Colonic mucosa (tissue), 4 donors: ENCODE measurements around the gene GBP2. TPM values are rescaled to one million over a fixed set of nuclear protein-coding genes. Genes with fewer than 3 reads are reported as not detected.
A peak's percentile ranks its signal among the peaks of the same experiment; 100 is the strongest.

ENCODE experiments used
- DNase-seq: peaks from one replicate; pipeline ENCODE4 v3.0.0-alpha.2; 2020
- H3K27ac ChIP-seq: fragments of 200-600 bp; one replicate; pipeline ENCODE4 v1.8.0; 2021
- H3K27me3 ChIP-seq: fragments of 200-600 bp; one replicate; pipeline ENCODE4 v1.8.0; 2021
- H3K36me3 ChIP-seq: fragments of 200-600 bp; one replicate; pipeline ENCODE4 v1.8.0; 2021
- H3K4me1 ChIP-seq: fragments of 200-600 bp; one replicate; pipeline ENCODE4 v1.8.0; 2021; ENCODE audit warnings: mild to moderate bottlenecking
- H3K4me3 ChIP-seq: fragments of 200-600 bp; one replicate; pipeline ENCODE4 v1.8.0; 2021
- H3K9ac ChIP-seq, 2 donors: one replicate each; pipeline ENCODE4 v1.7.0; 2013; ENCODE audit warnings: control low read depth in 2 of 2, low read depth in 2 of 2, low read length in 2 of 2
- H3K9me3 ChIP-seq: fragments of 200-600 bp; one replicate; pipeline ENCODE4 v1.8.0; 2021
- CTCF ChIP-seq: fragments of 200-600 bp; IDR thresholded peaks from one replicate; pipeline ENCODE4 v1.8.0; 2022; ENCODE audit warnings: antibody characterized with exemption, mild to moderate bottlenecking
- intact Hi-C: fragments of 100-400 bp; cut with DNase I; formaldehyde crosslinking; loops from one replicate; pipeline ENCODE4 v1.14.1; 2022
- total RNA-seq, 2 donors: library from RNA; stranded (reverse); fragmentation: NEBNext Ultra II Directional in 1 of 2; extraction: Animal tissue kit (Norgen Biotek cat#: 25700) in 1 of 2; gene quantifications; one replicate each; pipeline ENCODE4 v1.2.1, GENCODE V29; 2021
- donor health status: healthy.
- donor health status: DM: no; HTN: no; CAD: no.
- donor health status: DM: no; HTN: no; CAD: no.

The GBP2 gene
- total RNA-seq: 10 to 100 TPM; 20.1 to 81.0 TPM

- TF ChIP-seq CTCF: no peak
- Histone ChIP-seq H3K36me3 (no peaks in the 10 kb centered on the region), H3K9me3 (no peaks in the 10 kb centered on the region), H3K9ac (peak within 1 kb of the TSS; percentile 48 to 91), H3K4me1 (peaks cover 3% of the 10 kb centered on the region), H3K4me3 (peak within 1 kb of the TSS; percentile 46), H3K27ac (peak within 1 kb of the TSS; percentile 90), H3K27me3 (no peaks in the 10 kb centered on the region)
- intact Hi-C loops: no loop called here
- peak; percentile 34 for DNase-seq
Measured at GRCh38 chr1:89125913-89126580, at the start of gene GBP2. GBP2 (minus strand) TSS chr1:89126114; CDS start chr1:89121966, 4,148 bp downstream.

- Histone ChIP-seq H3K9me3 (no peaks in the 10 kb centered on the region), H3K27me3 (no peaks in the 10 kb centered on the region), H3K4me3 (no peak overlapping the region), H3K9ac (no peak overlapping the region), H3K27ac (no peak overlapping the region), H3K36me3 (no peaks in the 10 kb centered on the region), H3K4me1 (no peaks in the 10 kb centered on the region)
- no peak for TF ChIP-seq CTCF
- DNase-seq: no peak
- intact Hi-C loops: no loop called here
Measured at GRCh38 chr1:89174491-89174890, 48.6 kb upstream of the GBP2 start.

GRCh38 chr1:89172468-89173143 is 46.7 kb upstream of the GBP2 start:
- H3K36me3 ChIP-seq: no peaks in the 10 kb centered on the region
- no peak overlapping the region for H3K4me3 ChIP-seq
- DNase-seq: no peak
- no peaks in the 10 kb centered on the region for H3K9me3 ChIP-seq
- TF ChIP-seq CTCF: no peak
- H3K4me1 ChIP-seq: no peaks in the 10 kb centered on the region
- no peaks in the 10 kb centered on the region for H3K27me3 ChIP-seq
- H3K9ac ChIP-seq: no peak overlapping the region
- intact Hi-C loops: no loop called here
- no peak overlapping the region for H3K27ac ChIP-seq

- intact Hi-C loops: no loop called here
- H3K9ac ChIP-seq: no peak overlapping the region
- H3K4me1 ChIP-seq: no peaks in the 10 kb centered on the region
- no peak overlapping the region for H3K27ac ChIP-seq
- DNase-seq: no peak
- H3K27me3 ChIP-seq: no peaks in the 10 kb centered on the region
- no peaks in the 10 kb centered on the region for H3K9me3 ChIP-seq
- no peak for TF ChIP-seq CTCF
- H3K4me3 ChIP-seq: no peak overlapping the region
- no peaks in the 10 kb centered on the region for H3K36me3 ChIP-seq
Measured at GRCh38 chr1:89171067-89171438, 45.1 kb upstream of the GBP2 start.

GRCh38 chr1:89170170-89171066 is 44.5 kb upstream of the GBP2 start:
- DNase-seq: no peak
- no peak for TF ChIP-seq CTCF
- H3K4me3 ChIP-seq: no peak overlapping the region
- no peaks in the 10 kb centered on the region for H3K27me3 ChIP-seq
- intact Hi-C loops: no loop called here
- no peaks in the 10 kb centered on the region for H3K4me1 ChIP-seq
- no peaks in the 10 kb centered on the region for H3K36me3 ChIP-seq
- H3K9ac ChIP-seq: no peak overlapping the region
- H3K27ac ChIP-seq: no peak overlapping the region
- H3K9me3 ChIP-seq: no peaks in the 10 kb centered on the region
